Measurements from ENCODE around the gene TTYH3.

Gene TTYH3

DNA sequence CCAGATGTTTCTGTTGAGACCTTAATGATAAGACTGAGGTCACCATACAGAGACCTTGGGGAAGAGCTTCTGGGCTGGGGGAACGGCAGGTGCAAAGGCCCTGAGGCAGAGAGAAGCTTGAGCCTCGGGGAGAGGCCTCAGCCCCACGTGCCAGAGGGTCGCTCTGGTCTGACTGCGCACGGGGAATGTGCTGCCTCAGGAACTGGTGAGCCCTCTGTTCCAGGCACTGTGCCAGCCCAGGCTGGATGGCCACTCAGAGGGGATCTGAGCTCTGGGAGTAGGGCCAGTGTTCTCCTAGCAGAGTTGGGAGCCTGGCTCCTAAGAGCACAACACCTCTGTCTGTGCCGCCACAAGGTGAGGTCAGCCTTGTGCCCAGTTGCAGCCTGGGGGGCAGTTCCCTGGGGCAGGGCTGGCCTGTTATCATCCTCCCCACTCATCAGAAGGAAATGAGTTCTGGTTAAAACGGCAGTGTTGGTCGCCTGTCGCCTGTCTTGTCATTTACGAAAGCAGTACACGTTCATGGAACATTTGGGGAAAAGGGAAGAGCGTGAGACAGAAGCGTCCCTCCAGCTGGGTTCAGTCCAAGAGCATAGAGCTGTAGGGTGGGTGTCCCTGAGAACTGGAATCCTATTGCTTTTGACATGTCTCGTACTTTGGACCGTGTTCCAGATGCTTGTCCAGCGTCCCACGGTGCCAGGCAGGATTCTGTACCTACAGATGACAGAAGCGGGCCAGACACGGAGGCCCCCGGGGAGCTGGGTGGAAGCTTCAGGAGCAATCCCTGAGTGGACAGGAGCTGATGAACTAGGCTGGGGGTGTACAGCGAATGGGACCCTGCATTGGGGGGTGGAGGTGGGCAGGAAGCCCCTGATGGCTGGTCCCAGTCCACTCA, 4.3 kb downstream of the TTYH3 start:
- no peak for DNase-seq

- DNase-seq = no peak
Observed at GRCh38 chr7:2637066-2637471, 5.3 kb downstream of the TTYH3 start.

DNA sequence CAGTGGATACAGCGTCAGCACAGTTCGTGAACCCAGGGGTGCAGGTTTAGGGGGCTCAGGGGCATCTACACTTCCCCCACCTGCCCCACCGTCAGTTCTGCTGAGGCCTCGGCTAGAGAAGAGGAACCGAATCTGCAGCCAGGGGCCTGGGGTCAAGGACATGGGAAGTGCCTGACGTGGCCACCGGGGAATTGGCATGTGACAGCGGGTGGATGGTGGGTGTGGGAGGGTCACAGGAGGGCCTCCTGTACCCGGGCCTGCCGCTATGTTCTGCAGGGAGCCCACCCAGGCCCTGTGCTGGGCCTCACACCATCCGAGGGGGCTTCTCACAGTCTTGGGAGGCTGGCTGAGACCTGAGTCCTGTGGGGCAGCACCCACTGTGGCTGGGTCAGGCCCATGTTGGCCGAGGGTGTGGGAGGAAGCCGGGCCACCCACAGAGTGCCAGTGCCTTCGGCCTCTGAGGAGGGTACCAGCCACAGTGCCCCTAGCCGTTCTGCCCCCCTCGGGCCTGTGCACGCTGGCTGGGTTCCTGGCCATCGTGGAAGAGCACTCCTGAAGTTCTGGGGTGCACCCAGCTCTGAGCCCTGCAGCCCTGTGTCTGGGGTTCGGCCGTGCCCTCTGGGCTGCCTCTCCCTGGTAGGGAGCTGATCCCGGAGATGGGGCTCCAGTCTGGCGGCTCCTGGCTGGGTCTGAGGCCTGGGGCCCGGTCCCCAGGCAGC, 5.9 kb downstream of the TTYH3 start:
- no peak for DNase-seq

DNA sequence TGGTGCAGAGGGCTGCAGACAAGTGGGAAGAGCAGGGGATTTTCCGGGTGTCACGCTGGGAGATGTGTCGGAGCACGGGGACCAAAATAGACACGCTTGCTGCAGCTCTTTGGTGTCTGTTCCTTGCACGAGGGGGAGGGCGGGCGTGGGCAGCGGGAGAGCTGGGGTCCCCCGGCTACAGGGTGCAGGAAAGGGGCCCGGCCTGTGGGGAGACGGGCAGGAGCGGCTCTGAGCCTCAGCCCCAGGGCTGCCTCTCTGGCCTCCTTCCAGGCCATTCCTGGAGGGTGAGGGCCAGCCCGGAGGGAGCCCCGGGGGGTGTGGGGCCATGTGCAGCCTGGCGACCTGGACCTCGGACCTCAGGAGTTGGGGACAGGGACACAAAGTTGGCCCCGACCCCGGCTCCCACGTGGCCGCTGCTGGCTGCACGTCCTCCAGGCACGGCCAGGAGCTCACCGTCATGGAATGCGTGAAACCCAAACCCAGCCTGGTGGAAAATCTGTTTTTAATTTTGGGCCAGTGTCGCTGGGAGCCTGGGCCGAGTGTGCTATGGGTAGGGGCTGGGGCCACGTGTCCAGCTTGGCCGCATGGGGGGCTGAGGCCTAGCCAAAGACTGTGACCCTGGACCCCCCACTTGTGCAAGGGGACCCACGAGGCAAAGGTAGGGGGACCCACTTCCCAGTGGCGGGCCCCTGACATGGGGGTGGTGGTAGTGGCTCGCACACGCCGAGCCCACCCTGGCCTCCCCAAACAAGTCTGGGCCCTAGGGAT, 6.6 kb downstream of the TTYH3 start:
- DNase-seq = no peak

DNA sequence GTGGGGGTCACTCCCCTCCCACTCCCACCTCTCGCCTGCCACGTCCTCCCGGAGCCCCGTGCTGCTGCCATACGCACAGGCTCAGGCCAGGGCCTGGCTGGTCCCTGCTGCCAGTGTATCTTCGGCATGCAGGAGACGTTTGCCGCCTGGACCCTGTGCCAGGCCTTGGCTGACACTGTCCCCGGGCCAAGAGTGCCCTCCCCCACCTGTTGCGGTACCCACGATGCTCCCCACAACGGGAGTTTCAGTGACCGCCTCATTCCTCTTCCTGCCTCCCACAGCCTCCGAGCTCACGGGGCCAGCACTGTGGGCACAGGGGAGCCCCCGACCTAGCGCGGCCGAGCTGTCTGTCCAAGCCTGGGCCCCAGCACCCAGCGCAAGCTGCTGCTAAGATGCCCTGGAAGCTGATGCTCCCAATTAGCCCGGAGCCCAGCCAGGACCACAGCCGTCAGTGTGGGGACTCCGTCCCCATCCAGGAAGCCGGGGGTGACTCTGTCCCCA, 7.4 kb downstream of the TTYH3 start:
- DNase-seq = no peak

DNA sequence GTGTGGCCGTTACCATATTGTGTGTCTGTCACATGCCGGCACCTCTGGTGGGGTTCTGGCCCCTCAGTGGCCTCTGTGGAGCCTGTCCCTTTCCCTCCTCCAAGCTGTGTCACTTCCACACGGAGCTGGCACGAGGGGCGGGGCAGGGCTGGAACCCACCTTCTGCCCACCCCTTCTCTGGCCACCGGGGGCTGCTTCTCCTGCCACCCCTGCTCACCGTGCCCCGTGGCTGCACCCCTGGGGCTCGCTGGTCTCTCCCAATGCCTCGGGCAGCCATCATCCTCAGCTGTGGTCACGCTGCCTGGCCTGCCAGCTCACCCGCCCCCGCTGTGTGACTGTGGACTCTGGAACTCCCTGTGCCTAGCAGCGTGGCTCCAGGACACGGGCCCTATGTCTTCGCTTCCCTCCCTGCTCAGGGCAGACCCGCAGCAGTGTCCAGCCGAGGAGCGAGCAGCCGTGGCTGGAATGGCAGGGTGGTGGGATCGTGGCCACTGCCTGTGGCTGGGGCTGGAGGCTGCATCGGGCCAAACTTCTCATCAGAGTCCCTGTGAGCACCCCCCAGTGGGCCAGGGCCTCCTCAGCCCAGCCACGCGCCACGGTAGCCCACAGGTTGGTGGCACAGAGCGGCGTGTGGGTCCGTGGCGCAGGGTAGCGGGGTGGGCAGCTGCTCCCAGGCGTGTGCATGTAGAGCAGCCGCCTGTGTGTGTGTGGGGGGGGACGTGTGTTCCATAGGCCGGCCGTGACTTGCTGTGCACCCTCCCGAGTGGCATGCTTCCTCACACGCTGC, 8.1 kb downstream of the TTYH3 start:
- no peak for DNase-seq

GRCh38 chr7:2640482-2640830, 8.7 kb downstream of the TTYH3 start:
- no peak for DNase-seq

DNA sequence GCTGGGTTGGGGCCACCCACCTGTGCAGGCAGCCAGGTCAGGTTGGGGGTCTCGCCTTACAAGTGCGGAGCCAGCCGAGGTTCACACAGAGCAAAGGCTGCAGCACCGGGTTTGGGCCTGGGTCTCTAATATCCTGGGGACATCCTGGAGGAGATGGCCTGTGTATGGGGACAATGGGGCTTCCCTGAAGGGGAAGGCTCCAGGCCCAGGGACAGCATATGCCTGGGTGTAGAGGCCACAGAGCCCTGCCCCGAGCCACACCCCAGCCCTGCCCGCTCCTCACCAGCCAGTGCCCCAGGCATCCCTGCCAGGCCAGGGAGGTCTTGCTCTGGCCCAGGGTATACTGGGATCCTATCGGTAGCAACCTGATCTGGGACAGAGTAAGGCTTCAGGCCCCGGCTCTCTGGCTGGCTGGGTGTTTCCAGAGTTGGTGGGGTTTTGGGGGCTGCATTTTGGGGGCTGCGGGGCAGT, 9.1 kb downstream of the TTYH3 start:
- no peak for DNase-seq

- DNase-seq = no peak
Observed at GRCh38 chr7:2641406-2642393, 9.9 kb downstream of the TTYH3 start.

GRCh38 chr7:2643386-2644219, 11.8 kb downstream of the TTYH3 start:
- no peak for DNase-seq

DNA sequence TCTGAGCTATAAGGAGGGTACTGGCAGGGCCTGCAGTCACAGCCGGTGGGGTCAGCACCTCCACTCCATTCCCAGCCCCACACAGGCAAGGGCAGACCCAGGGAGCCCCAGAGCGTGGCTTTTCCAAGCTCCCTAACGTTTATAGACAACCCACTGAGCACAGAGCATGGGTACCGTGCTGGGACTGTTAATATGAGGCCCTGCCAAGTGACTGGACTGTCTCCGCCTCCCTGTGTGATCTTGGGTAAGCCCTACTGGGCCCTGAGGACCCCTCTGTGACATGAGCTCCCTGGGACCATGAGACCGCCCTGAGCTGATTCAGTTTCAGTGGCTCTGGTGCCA, 12.4 kb downstream of the TTYH3 start:
- DNase-seq = no peak

DNA sequence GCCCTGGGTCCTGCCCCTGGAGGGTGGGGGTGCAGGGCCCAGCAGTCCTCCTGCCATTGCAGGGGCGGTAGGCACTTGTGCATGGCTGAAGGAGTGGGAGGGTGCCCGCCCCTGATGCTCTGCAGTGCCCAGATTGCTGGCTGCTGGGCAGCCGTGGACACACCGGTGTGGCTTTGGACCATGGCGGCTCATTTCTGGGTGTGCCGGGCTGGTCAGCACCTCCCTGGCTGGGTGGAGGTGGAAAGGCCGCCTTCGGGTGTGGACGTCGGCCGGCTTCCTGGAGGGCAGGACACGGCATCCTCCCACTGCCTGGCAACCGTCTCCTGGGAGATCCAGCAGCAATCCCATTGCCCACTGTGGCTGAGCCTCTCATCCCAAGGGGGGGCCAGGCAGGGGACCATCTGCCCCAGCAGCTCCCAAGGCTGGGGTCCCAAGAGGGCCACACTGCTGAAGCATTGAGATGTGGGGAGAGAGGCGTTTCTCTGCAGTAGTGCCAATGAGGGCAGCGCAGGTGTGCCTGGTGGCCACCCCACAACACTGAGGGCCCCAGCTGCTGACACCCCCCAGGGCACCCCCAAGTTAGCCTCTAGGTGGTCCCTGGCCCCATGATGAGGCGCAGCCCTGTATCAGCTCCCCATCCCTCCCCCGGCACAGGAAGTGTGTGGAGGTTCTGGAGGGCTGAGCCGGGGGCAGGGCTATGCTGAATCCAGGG, 12.9 kb downstream of the TTYH3 start:
- no peak for DNase-seq

GRCh38 chr7:2645274-2645868, 13.6 kb downstream of the TTYH3 start:
- DNase-seq = peak; percentile 41 to 51

DNA sequence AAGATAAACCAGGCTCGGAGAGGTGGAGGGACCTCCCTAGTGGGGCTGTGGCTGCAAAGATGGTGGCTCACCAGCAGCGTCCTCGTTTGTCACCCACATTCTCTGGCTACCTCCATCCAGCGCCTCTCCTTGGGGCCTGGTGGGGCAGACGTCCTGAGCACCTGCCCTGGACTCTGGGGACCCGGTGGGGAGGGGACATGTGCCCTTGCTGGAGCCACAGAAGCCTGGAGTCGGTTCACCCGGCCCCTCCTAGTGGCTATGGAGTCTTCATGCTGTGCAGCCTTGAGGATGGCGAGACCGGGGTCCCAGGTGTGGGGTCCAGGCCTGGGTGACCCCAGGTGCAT, 14.5 kb downstream of the TTYH3 start:
- DNase-seq = no peak

DNA sequence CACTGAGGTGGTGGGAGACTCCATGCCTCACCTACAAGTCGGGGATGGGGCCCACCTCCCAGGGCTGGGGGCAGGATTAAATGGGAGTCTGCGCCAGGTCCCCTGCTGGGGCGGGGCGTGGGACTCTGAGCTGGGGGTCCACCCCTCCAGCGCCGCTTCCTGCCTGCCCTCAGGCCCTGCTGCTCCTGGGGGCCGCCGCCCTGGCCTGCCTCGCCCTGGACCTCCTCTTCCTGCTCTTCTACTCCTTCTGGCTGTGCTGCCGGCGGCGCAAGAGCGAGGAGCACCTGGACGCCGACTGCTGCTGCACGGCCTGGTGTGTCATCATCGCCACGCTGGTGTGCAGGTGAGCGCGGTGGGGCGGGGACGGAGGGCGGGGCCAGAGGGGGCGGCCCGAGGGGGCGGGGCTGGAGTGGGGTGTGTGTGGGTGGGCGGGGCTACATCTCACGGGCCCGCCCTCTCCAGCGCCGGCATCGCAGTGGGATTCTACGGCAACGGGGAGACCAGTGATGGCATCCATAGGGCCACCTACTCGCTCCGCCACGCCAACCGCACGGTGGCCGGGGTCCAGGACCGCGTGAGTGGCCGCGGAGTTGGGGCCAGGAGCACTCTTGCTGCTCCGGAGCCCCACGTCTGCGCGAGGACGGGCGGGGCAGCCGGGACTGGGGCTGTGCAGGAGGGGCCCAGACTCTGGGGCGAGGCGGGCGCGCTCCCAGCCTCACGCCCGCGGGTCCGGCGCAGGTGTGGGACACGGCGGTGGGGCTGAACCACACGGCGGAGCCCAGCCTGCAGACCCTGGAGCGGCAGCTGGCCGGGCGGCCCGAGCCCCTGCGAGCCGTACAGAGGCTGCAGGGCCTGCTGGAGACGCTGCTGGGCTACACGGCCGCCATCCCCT, 15.1 kb downstream of the TTYH3 start:
- DNase-seq = no peak

- no peak for DNase-seq
Observed at GRCh38 chr7:2647594-2648172, 15.9 kb downstream of the TTYH3 start.

DNA sequence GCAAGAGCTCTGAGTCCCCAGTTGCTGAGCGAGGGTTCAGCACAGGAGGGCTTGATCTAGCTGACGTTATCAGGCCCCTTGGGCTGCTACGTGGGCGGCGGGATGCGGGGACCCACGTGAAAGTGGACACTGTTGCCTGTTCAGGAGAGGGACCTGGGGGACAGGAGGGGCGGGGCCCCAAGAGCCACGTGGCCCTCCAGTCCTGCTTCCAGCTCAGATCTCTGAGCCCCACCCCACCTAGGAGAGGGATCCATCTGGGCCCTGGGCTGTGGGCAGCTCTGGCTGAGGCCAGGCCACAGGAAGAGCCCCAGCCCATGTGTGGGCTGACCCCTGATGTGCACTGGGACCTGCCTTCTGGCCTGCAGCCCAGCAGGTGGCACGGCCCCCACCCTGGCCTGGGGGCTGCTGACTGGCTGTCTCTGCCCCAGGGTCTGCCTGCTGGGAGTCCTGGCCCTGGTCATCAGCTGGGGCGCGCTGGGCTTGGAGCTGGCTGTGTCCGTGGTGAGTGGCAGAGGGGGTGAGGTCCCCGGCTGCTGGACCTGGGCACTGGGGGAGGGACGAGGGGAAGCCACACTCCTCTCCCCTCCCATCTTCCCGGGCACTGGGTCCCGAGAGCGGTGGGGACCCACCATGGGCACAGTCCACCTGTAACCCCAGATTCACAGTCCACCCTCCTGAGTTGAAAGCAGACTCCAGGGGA, 17.5 kb downstream of the TTYH3 start:
- DNase-seq = no peak

All from Kasumi-1 (cell line).